Smooth muscle cell (in vitro differentiated cells): ENCODE results near the gene ITGA2. TPM values are rescaled to one million over a fixed set of nuclear protein-coding genes. Genes with fewer than 3 reads are reported as not detected.
A peak's percentile ranks its signal among the peaks of the same experiment; 100 is the strongest.

Experiments used
- DNase-seq: peaks from one replicate; lab custom pipeline; 2025; ENCODE audit not compliant: unreplicated experiment; lab: John Stamatoyannopoulos, UW
- H2AFZ ChIP-seq: fragments of 200-600 bp; sonication (generic); 2 replicates; pipeline ENCODE4 v1.6.0; 2016; ENCODE audit warnings: antibody characterized with exemption, low read depth, mild to moderate bottlenecking
- H3F3A ChIP-seq: fragments of 200-600 bp; sonication (generic); 2 replicates; pipeline ENCODE4 v1.6.0; 2017; ENCODE audit warnings: antibody characterized with exemption, low read depth
- H3K27ac ChIP-seq: fragments of 200-600 bp; sonication (generic); 2 replicates; pipeline ENCODE4 v1.5.1; 2016; ENCODE audit warnings: low read depth, mild to moderate bottlenecking
- H3K27me3 ChIP-seq: fragments of 200-600 bp; sonication (generic); 2 replicates; pipeline ENCODE4 v1.6.1; 2016; ENCODE audit warnings: low read depth, mild to moderate bottlenecking
- H3K36me3 ChIP-seq: fragments of 200-600 bp; sonication (generic); 2 replicates; pipeline ENCODE4 v1.5.1; 2016; ENCODE audit warnings: low read depth
- H3K4me1 ChIP-seq: fragments of 200-600 bp; sonication (generic); 2 replicates; pipeline ENCODE4 v1.5.1; 2016; ENCODE audit warnings: low read depth
- H3K4me2 ChIP-seq: fragments of 200-600 bp; sonication (generic); 2 replicates; pipeline ENCODE4 v1.6.0; 2016; ENCODE audit warnings: mild to moderate bottlenecking
- H3K4me3 ChIP-seq: fragments of 200-600 bp; sonication (generic); 2 replicates; pipeline ENCODE4 v1.5.1; 2016; ENCODE audit warnings: mild to moderate bottlenecking
- H3K79me2 ChIP-seq: fragments of 200-600 bp; sonication (generic); 2 replicates; pipeline ENCODE4 v1.6.0; 2016; ENCODE audit warnings: low read depth, mild to moderate bottlenecking
- H3K9ac ChIP-seq: fragments of 200-600 bp; sonication (generic); 2 replicates; pipeline ENCODE4 v1.6.0; 2016; ENCODE audit warnings: low read depth
- H3K9me3 ChIP-seq: fragments of 200-600 bp; sonication (generic); replicated peaks from 2 replicates; pipeline ENCODE4 v1.5.1; 2016; ENCODE audit warnings: low read depth
- H4K20me1 ChIP-seq: fragments of 200-600 bp; sonication (generic); 2 replicates; pipeline ENCODE4 v1.6.0; 2016; ENCODE audit warnings: low read depth
- CTCF ChIP-seq: fragments of 200-600 bp; sonication (generic); IDR thresholded peaks from 2 replicates; pipeline ENCODE4 v1.5.1; 2017; ENCODE audit warnings: borderline replicate concordance, mild to moderate bottlenecking, antibody characterized with exemption; ENCODE audit not compliant: insufficient read depth, poor library complexity, severe bottlenecking
- WGBS: methylation state at CpG from one replicate; pipeline ENCODE4 v1.1.7; 2016; ENCODE audit warnings: low lambda C conversion rate; 5-methylcytosine and 5-hydroxymethylcytosine counted together
- polyA plus RNA-seq: library from polyadenylated mRNA; unstranded; fragments of >200 nt; fragmentation: Nextera tagmentation; extraction: Ambion mirVana; gene quantifications from 2 replicates; pipeline ENCODE4 v1.2.1, GENCODE V29; 2016
- total RNA-seq: library from RNA; depleted of rRNA; stranded (reverse); fragments of >200 nt; gene quantifications from 2 replicates; pipeline ENCODE4 v1.2.3, GENCODE V29; 2014

Gene ITGA2
- total RNA-seq = 16.4 and 19.2 TPM in 2 replicates
- 1.5 and 5.4 TPM in 2 replicates for polyA plus RNA-seq

- Histone ChIP-seq H3K27ac (peak within 1 kb of the TSS; percentile 87), H3K9me3 (no peaks in the 10 kb centered on the region), H2AFZ (peak within 1 kb of the TSS; percentile 82), H3K4me3 (peak within 1 kb of the TSS; percentile 77), H3K36me3 (no peaks in the 10 kb centered on the region), H4K20me1 (no peaks in the 10 kb centered on the region), H3F3A (peaks cover 3% of the 10 kb centered on the region), H3K27me3 (no peaks in the 10 kb centered on the region), H3K9ac (peak within 1 kb of the TSS; percentile 55), H3K79me2 (peaks cover 7% of the 10 kb centered on the region), H3K4me1 (peaks cover 20% of the 10 kb centered on the region), H3K4me2 (peak within 1 kb of the TSS; percentile 97)
- 1% methylated on average over 49 of the region's 64 CpGs for WGBS
- no peak for TF ChIP-seq CTCF
- peak; percentile 29 for DNase-seq
Observed at GRCh38 chr5:52989025-52989780, at the start of gene ITGA2. TSS of gene ITGA2 (plus strand) at chr5:52989352. CDS start at chr5:52989469, 117 bp downstream.

GRCh38 chr5:52943285-52943684 is 45.9 kb upstream of the ITGA2 start:
- DNase-seq = no peak
- 87% methylated on average over 2 of the region's 2 CpGs for WGBS

GRCh38 chr5:52943808-52944207 is 45.3 kb upstream of the ITGA2 start:
- H3K9me3 ChIP-seq = no peaks in the 10 kb centered on the region
- no peak overlapping the region for H2AFZ ChIP-seq
- H3K4me2 ChIP-seq = no peak overlapping the region
- H3K4me1 ChIP-seq = peaks cover 13% of the 10 kb centered on the region
- DNase-seq = no peak
- no peak overlapping the region for H3K27ac ChIP-seq
- peaks cover 10% of the 10 kb centered on the region for H4K20me1 ChIP-seq
- H3K36me3 ChIP-seq = peaks cover 15% of the 10 kb centered on the region
- peaks cover 11% of the 10 kb centered on the region for H3F3A ChIP-seq
- H3K9ac ChIP-seq = no peak overlapping the region
- no peak for TF ChIP-seq CTCF
- 76% methylated on average over 7 of the region's 7 CpGs for WGBS
- no peak overlapping the region for H3K4me3 ChIP-seq
- H3K79me2 ChIP-seq = peaks cover 17% of the 10 kb centered on the region
- no peaks in the 10 kb centered on the region for H3K27me3 ChIP-seq

More at GRCh38 chr5:52943285-52943684, 45.9 kb upstream of the ITGA2 start:
- Histone ChIP-seq H3K4me1 (peaks cover 10% of the 10 kb centered on the region), H3K36me3 (peaks cover 15% of the 10 kb centered on the region), H4K20me1 (peaks cover 10% of the 10 kb centered on the region), H3K27me3 (no peaks in the 10 kb centered on the region), H3K27ac (no peak overlapping the region), H3K9me3 (no peaks in the 10 kb centered on the region), H3K4me3 (no peak overlapping the region), H2AFZ (no peak overlapping the region), H3K9ac (no peak overlapping the region), H3F3A (peaks cover 11% of the 10 kb centered on the region), H3K79me2 (peaks cover 17% of the 10 kb centered on the region), H3K4me2 (no peak overlapping the region)
- TF ChIP-seq CTCF = no peak
